Activated naive CD4-positive, alpha-beta T cell treated with anti-CD3 and anti-CD28 coated beads, Interleukin-2, amount 50 U/mL, for 24 hours (primary cell): ENCODE results near the gene GSTA5.
"Not testable (repeated sequence)": the region's sequence is repeated elsewhere in the genome, so short reads cannot be mapped to it uniquely, and the experiment has no call there.

Experiments
- H3K27ac Mint-ChIP-seq: one replicate; pipeline ENCODE4 v1.8.0; 2021; ENCODE audit warnings: mild to moderate bottlenecking, mixed read lengths
- H3K27me3 Mint-ChIP-seq: one replicate; pipeline ENCODE4 v1.8.0; 2021; ENCODE audit warnings: mixed read lengths
- H3K36me3 Mint-ChIP-seq: one replicate; pipeline ENCODE4 v1.8.0; 2021; ENCODE audit warnings: mixed read lengths
- H3K4me1 Mint-ChIP-seq: one replicate; pipeline ENCODE4 v1.8.0; 2021; ENCODE audit warnings: mixed read lengths
- H3K4me3 Mint-ChIP-seq: one replicate; pipeline ENCODE4 v1.8.0; 2021; ENCODE audit warnings: mild to moderate bottlenecking, mixed read lengths
- H3K9me3 Mint-ChIP-seq: one replicate; pipeline ENCODE4 v1.8.0; 2021; ENCODE audit warnings: mixed read lengths

GSTA5 gene

DNA sequence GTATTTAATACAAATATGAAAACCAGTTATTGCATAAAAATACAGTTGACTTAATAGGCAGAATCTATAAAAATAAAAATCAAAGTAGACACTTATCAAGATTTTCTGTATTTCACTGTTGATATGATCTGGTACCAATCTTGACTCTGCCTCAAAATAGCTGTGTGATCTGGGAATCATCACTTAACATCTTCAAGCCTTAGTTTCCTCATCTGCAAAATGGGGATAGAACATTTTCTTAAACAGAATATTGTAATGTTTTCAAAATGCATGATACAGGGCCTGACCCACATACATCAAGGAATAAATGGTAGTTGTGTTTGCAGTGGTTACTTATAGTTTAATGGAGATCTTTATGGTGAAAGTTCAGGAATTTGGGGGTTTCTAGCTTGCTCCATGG, 58.4 kb downstream of the GSTA5 start:
- H3K36me3 Mint-ChIP-seq, H3K4me3 Mint-ChIP-seq, H3K27ac Mint-ChIP-seq, H3K4me1 Mint-ChIP-seq, H3K9me3 Mint-ChIP-seq: not testable (repeated sequence)
- peaks cover 15% of the 10 kb centered on the region for H3K27me3 Mint-ChIP-seq
